Activated T-cell treated with anti-CD3 and anti-CD28 coated beads, Interleukin-2, amount 50 U/mL, for 1 hour (primary cell): ENCODE results near the gene GPX6.
"Not testable (repeated sequence)": the region's sequence is repeated elsewhere in the genome, so short reads cannot be mapped to it uniquely, and the experiment has no call there.

Experiments
- DNase-seq: peaks from one replicate; pipeline ENCODE4 v3.0.0-alpha.2; 2020

GPX6 gene

GRCh38 chr6:28523241-28523622, 7.6 kb upstream of the GPX6 start:
- DNase-seq = peak; percentile 42

GRCh38 chr6:28522594-28523240, 7.1 kb upstream of the GPX6 start:
- no peak for DNase-seq

- DNase-seq = no peak
Measured at GRCh38 chr6:28517964-28518363, 2.4 kb upstream of the GPX6 start.

GRCh38 chr6:28512387-28512786, 3.2 kb downstream of the GPX6 start:
- DNase-seq = not testable (repeated sequence)

- no peak for DNase-seq
Measured at GRCh38 chr6:28511628-28512300, 3.8 kb downstream of the GPX6 start.

GRCh38 chr6:28506807-28507475, 8.7 kb downstream of the GPX6 start:
- DNase-seq = no peak

- DNase-seq = no peak
Measured at GRCh38 chr6:28505733-28506132, 9.9 kb downstream of the GPX6 start.

- DNase-seq = not testable (repeated sequence)
Measured at GRCh38 chr6:28502709-28503305, 12.8 kb downstream of the GPX6 start.

GRCh38 chr6:28502136-28502535, 13.5 kb downstream of the GPX6 start:
- DNase-seq = not testable (repeated sequence)

- no peak for DNase-seq
Measured at GRCh38 chr6:28501259-28501658, 14.3 kb downstream of the GPX6 start.

GRCh38 chr6:28497893-28498292, 17.7 kb downstream of the GPX6 start:
- DNase-seq = no peak

GRCh38 chr6:28497306-28497705, 18.3 kb downstream of the GPX6 start:
- no peak for DNase-seq

- no peak for DNase-seq
Measured at GRCh38 chr6:28496099-28496779, 19.4 kb downstream of the GPX6 start.

GRCh38 chr6:28491984-28492317, 23.6 kb downstream of the GPX6 start:
- DNase-seq = no peak

GRCh38 chr6:28490205-28490890, 25.2 kb downstream of the GPX6 start:
- DNase-seq = peak; percentile 20

- peak; percentile 46 for DNase-seq
Measured at GRCh38 chr6:28489366-28490204, 26.0 kb downstream of the GPX6 start.

- DNase-seq = no peak
Measured at GRCh38 chr6:28488916-28489365, 26.7 kb downstream of the GPX6 start.

- DNase-seq = no peak
Measured at GRCh38 chr6:28486988-28487742, 28.4 kb downstream of the GPX6 start.

GRCh38 chr6:28486533-28486932, 29.1 kb downstream of the GPX6 start:
- DNase-seq = no peak

- DNase-seq = no peak
Measured at GRCh38 chr6:28485482-28485881, 30.1 kb downstream of the GPX6 start.
